ENCODE measurements around the gene TOM1.
A peak's percentile ranks its signal among the peaks of the same experiment; 100 is the strongest.
"Not testable (repeated sequence)": the region's sequence is repeated elsewhere in the genome, so short reads cannot be mapped to it uniquely, and the experiment has no call there.

Gene TOM1

DNA sequence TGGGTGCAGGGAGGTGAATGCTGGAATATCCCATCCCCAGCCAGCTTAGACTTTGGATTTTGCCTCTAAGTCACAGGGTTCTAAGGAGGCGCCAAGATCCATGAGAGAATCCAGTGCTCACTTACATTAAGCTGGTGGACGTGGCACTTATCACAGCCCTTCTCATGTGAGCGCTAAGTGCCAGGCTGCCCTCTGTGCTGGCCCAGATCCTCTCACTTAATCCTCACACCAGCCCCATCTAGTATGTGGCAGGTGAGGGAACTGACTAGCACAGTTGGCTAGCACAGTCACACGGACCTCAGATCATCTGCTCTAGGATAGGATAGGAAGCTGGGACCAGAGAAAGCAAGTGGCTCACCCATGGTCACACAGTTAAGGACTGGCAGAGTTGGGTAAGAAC lies 84.8 kb downstream of the TOM1 start:
- no peak for DNase-seq (ENCODE audit: insufficient read length, low spot score)
- TF ChIP-seq POLR2A (IDR thresholded peaks at IDR 0.05; ENCODE audit: low read depth, low read length) = no peak
- no peak for FAIRE-seq

DNA sequence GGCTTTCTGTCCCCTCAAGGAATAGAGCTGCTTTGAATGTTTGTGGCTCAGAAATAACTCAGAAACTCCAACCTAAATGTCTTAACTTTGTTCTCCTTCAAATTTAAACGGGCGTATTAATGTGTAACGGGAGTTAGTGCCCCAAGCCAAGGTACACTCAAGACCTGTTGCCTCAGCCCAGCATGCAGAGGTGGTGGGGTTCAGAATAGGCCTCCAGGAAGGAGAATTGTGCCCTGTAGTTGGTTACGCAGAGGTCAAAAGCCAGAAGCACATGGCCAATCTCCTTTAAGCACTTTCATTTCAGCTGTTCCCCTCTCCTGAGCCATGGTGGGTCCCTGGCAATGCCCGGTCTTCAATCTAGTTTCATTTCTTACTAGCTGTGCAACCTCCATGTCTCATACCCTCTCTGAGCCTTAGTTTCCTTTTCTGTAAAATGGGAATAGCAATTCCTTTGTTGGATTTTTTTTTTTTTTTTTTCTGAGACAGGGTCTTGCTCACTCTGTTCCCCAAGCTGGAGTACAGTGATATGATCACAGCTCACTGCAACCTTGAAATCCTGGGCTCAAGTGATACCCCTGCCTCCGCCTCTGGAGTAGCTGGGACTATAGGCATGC lies 85.4 kb downstream of the TOM1 start:
- DNase-seq (ENCODE audit: insufficient read length, low spot score) = no peak
- no peak for FAIRE-seq
- TF ChIP-seq POLR2A (IDR thresholded peaks at IDR 0.05; ENCODE audit: low read depth, low read length) = no peak
- no peak for TF ChIP-seq SPI1 (IDR thresholded peaks at IDR 0.05; ENCODE audit: low read depth, low read length)
- TF ChIP-seq TAF1 (IDR thresholded peaks at IDR 0.05; ENCODE audit: low read depth, low read length) = no peak
- TF ChIP-seq PAX5 (IDR thresholded peaks at IDR 0.05; ENCODE audit: insufficient read depth, low read length, severe bottlenecking) = no peak
- TF ChIP-seq POU2F2 (IDR thresholded peaks at IDR 0.05; ENCODE audit: low read depth, low read length) = no peak
- TF ChIP-seq POLR2AphosphoS5 (IDR thresholded peaks at IDR 0.05; ENCODE audit: low read depth, low read length) = no peak

DNA sequence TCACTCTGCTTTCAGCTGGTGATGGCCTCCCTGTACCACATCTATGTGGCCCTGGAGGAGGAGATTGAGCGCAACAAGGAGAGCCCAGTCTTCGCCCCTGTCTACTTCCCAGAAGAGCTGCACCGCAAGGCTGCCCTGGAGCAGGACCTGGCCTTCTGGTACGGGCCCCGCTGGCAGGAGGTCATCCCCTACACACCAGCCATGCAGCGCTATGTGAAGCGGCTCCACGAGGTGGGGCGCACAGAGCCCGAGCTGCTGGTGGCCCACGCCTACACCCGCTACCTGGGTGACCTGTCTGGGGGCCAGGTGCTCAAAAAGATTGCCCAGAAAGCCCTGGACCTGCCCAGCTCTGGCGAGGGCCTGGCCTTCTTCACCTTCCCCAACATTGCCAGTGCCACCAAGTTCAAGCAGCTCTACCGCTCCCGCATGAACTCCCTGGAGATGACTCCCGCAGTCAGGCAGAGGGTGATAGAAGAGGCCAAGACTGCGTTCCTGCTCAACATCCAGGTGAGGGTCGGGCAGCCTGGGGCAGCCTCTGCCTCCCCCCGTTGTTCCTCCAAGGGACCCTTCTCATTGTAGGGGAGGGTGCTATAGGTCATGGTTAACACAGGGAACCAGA lies 87.1 kb downstream of the TOM1 start:
- TF ChIP-seq POU2F2 (IDR thresholded peaks at IDR 0.05; ENCODE audit: low read depth, low read length) (no peak), POLR2AphosphoS5 (IDR thresholded peaks at IDR 0.05; ENCODE audit: low read depth, low read length) (no peak), TAF1 (IDR thresholded peaks at IDR 0.05; ENCODE audit: low read depth, low read length) (no peak), SPI1 (IDR thresholded peaks at IDR 0.05; ENCODE audit: low read depth, low read length) (no peak), POLR2A (IDR thresholded peaks at IDR 0.05; ENCODE audit: low read depth, low read length) (no peak), PAX5 (IDR thresholded peaks at IDR 0.05; ENCODE audit: insufficient read depth, low read length, severe bottlenecking) (no peak)
- DNase-seq (ENCODE audit: insufficient read length, low spot score) (no peak), FAIRE-seq (no peak)

DNA sequence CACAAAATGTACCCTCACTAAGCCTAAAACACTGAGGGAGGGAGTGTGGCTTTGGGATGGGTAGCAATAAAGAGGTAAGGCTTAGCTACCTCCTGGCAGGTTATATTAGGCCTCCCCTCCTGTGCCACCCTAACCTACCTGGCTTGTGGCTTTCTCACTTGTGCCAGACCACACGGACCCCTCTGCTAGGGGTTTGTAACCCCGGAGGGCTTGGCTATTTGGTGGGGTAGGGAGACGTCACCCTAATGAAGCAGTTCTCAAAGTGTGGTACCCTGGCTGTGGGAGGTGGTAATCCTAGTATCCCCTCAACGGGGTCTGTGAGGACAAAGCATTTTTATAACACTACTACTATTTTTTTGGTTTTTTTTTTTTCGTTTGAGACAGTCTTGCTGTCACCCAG lies 91.2 kb downstream of the TOM1 start:
- TF ChIP-seq PAX5 (IDR thresholded peaks at IDR 0.05; ENCODE audit: insufficient read depth, low read length, severe bottlenecking) (no peak), POLR2AphosphoS5 (IDR thresholded peaks at IDR 0.05; ENCODE audit: low read depth, low read length) (no peak), POLR2A (IDR thresholded peaks at IDR 0.05; ENCODE audit: low read depth, low read length) (no peak), SPI1 (IDR thresholded peaks at IDR 0.05; ENCODE audit: low read depth, low read length) (no peak), TAF1 (IDR thresholded peaks at IDR 0.05; ENCODE audit: low read depth, low read length) (no peak), POU2F2 (IDR thresholded peaks at IDR 0.05; ENCODE audit: low read depth, low read length) (no peak)
- FAIRE-seq (no peak), DNase-seq (ENCODE audit: insufficient read length, low spot score) (no peak)

DNA sequence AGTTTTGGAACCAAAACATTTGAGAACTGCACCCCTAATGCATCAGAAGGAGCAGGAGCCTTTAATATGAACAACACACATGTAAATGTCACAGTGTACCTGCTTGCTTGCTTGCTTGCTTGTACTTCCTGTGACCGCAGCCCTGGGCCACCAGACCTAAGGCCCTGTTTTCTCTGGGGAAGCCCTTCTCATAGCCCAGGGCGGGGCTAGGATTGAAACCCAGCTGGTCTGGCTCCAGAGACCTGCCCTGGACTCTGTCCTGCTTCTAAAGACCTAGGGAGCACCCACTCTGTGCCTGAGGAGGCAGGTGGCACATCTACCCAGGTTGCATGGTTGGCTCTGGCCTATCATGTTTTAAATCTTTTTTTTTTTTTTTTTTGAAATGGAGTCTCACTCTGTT lies 92.7 kb downstream of the TOM1 start:
- TF ChIP-seq POLR2AphosphoS5 (IDR thresholded peaks at IDR 0.05; ENCODE audit: low read depth, low read length) (no peak), POLR2A (IDR thresholded peaks at IDR 0.05; ENCODE audit: low read depth, low read length) (no peak), SPI1 (IDR thresholded peaks at IDR 0.05; ENCODE audit: low read depth, low read length) (no peak), PAX5 (IDR thresholded peaks at IDR 0.05; ENCODE audit: insufficient read depth, low read length, severe bottlenecking) (no peak), TAF1 (IDR thresholded peaks at IDR 0.05; ENCODE audit: low read depth, low read length) (no peak), POU2F2 (IDR thresholded peaks at IDR 0.05; ENCODE audit: low read depth, low read length) (no peak)
- DNase-seq (ENCODE audit: insufficient read length, low spot score) = no peak
- peak; percentile 50 for FAIRE-seq

GRCh38 chr22:35393116-35394010 lies 93.7 kb downstream of the TOM1 start:
- no peak for TF ChIP-seq POLR2AphosphoS5 (IDR thresholded peaks at IDR 0.05; ENCODE audit: low read depth, low read length)
- no peak for TF ChIP-seq POU2F2 (IDR thresholded peaks at IDR 0.05; ENCODE audit: low read depth, low read length)
- TF ChIP-seq PAX5 (IDR thresholded peaks at IDR 0.05; ENCODE audit: insufficient read depth, low read length, severe bottlenecking) = no peak
- no peak for TF ChIP-seq SPI1 (IDR thresholded peaks at IDR 0.05; ENCODE audit: low read depth, low read length)
- TF ChIP-seq TAF1 (IDR thresholded peaks at IDR 0.05; ENCODE audit: low read depth, low read length) = no peak
- no peak for TF ChIP-seq POLR2A (IDR thresholded peaks at IDR 0.05; ENCODE audit: low read depth, low read length)
- FAIRE-seq (no peak), DNase-seq (ENCODE audit: insufficient read length, low spot score) (no peak)

DNA sequence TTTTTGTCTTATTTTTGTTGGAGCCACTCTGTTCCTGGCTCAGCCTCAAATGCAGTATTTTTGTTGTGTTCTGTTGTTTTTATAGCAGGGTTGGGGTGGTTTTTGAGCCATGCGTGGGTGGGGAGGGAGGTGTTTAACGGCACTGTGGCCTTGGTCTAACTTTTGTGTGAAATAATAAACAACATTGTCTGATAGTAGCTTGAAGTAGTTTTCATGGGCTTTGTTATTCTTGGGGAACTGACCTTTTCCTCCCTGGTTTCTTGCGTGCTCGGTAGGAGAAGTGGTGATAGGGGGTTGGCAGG lies 94.3 kb downstream of the TOM1 start:
- no peak for DNase-seq (ENCODE audit: insufficient read length, low spot score)
- TF ChIP-seq POU2F2 (IDR thresholded peaks at IDR 0.05; ENCODE audit: low read depth, low read length) (no peak), PAX5 (IDR thresholded peaks at IDR 0.05; ENCODE audit: insufficient read depth, low read length, severe bottlenecking) (no peak), SPI1 (IDR thresholded peaks at IDR 0.05; ENCODE audit: low read depth, low read length) (no peak), POLR2AphosphoS5 (IDR thresholded peaks at IDR 0.05; ENCODE audit: low read depth, low read length) (no peak), POLR2A (IDR thresholded peaks at IDR 0.05; ENCODE audit: low read depth, low read length) (no peak), TAF1 (IDR thresholded peaks at IDR 0.05; ENCODE audit: low read depth, low read length) (no peak)
- FAIRE-seq = peak; percentile 74

DNA sequence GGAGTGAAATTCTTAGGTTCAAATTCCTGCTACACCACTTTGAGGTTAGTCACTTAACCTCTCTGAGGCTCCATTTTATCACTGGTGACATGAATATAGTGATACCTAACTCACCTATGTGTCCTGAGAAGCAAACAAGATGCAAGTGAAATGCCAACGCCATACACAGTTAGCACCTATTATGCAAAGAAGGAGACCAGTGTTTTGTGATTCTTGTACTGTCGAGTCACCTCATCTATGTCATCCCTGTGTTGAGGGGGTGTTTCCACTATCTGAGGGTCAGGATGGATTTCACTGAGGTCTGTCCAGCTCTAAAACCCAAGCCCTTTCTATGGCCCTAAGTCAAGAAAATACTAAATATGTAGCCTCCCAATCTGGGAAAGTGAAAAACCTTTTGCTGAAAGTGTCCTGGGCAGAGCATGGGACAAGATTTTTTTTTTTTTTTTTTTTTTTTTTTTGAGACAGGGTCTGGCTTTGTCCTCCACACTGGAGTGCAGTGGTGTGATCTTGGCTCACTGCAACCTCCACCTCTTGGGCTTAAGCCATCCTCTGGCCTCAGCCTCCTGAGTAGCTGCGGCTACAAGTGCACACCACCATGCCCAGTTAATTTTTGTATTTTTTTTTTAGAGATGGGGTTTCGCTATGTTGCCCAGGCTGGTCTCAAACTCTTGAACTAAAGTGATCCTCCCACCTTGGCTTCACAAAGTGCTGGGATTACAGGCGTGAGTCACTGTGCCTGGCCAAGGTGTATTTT lies 95.3 kb downstream of the TOM1 start:
- DNase-seq (ENCODE audit: insufficient read length, low spot score) (no peak), FAIRE-seq (peak; percentile 56)
- TF ChIP-seq POLR2A (IDR thresholded peaks at IDR 0.05; ENCODE audit: low read depth, low read length) (no peak), POLR2AphosphoS5 (IDR thresholded peaks at IDR 0.05; ENCODE audit: low read depth, low read length) (no peak), SPI1 (IDR thresholded peaks at IDR 0.05; ENCODE audit: low read depth, low read length) (no peak), PAX5 (IDR thresholded peaks at IDR 0.05; ENCODE audit: insufficient read depth, low read length, severe bottlenecking) (no peak), TAF1 (IDR thresholded peaks at IDR 0.05; ENCODE audit: low read depth, low read length) (no peak), POU2F2 (IDR thresholded peaks at IDR 0.05; ENCODE audit: low read depth, low read length) (no peak)

DNA sequence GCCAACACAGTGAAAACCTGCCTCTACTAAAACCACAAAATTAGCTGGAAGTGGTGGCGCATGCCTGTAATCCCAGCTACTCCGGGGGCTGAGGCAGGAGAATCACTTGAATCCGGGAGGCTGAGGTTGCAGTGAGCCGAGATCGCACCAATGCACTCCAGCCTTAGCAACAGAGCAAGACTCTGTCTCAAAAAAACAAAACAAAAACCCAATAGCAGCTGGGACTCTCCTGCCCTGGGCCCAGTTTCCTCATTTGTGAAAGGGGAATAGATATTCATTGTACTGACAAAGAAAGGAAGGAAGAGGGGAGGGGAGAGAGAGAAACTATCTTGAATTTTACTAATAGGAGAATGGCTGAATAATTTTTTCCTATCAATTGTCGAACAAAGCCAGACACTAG lies 96.9 kb downstream of the TOM1 start:
- not testable (repeated sequence) for FAIRE-seq; DNase-seq (ENCODE audit: insufficient read length, low spot score)
